Measurements from ENCODE around the gene MYOCD. TPM values are rescaled to one million over a fixed set of nuclear protein-coding genes. Genes with fewer than 3 reads are reported as not detected.

MYOCD gene
- total and polyA plus RNA-seq, 7 donors, result 0.46 to 168 (median 108) TPM

- no peak for TF ChIP-seq CTCF (IDR thresholded peaks at IDR 0.05)
- peak in 1 of 4 donors; percentile 11 for TF ChIP-seq POLR2AphosphoS5 (IDR thresholded peaks at IDR 0.05)
- peak within 1 kb of the TSS; percentile 64 to 78 (median 74) for H3K27ac ChIP-seq
- peak within 1 kb of the TSS; percentile 65 to 85 (median 74) for H3K4me3 ChIP-seq
- DNase-seq, result peak; percentile 77
- no peaks in the 10 kb centered on the region for H3K36me3 ChIP-seq
- H3K9me3 ChIP-seq, result no peaks in the 10 kb centered on the region
- 0 to 1% methylated on average over 86 of the region's 86 CpGs for WGBS, 2 donors
- intact Hi-C loops (cut with DNase I), result no loop called here
- H3K4me1 ChIP-seq, result peaks cover 0 to 15% (median 11%) of the 10 kb centered on the region in 4 donors
- peaks cover 0 to 5% (median 0%) of the 10 kb centered on the region in 3 donors for H3K27me3 ChIP-seq
These were observed 124.0 kb downstream of the MYOCD start, which contains the start of gene ARHGAP44 for GRCh38 chr17:12789481-12790248. TSS of gene ARHGAP44 (plus strand) at chr17:12789498. CDS start at chr17:12789839, 341 bp downstream.

DNA sequence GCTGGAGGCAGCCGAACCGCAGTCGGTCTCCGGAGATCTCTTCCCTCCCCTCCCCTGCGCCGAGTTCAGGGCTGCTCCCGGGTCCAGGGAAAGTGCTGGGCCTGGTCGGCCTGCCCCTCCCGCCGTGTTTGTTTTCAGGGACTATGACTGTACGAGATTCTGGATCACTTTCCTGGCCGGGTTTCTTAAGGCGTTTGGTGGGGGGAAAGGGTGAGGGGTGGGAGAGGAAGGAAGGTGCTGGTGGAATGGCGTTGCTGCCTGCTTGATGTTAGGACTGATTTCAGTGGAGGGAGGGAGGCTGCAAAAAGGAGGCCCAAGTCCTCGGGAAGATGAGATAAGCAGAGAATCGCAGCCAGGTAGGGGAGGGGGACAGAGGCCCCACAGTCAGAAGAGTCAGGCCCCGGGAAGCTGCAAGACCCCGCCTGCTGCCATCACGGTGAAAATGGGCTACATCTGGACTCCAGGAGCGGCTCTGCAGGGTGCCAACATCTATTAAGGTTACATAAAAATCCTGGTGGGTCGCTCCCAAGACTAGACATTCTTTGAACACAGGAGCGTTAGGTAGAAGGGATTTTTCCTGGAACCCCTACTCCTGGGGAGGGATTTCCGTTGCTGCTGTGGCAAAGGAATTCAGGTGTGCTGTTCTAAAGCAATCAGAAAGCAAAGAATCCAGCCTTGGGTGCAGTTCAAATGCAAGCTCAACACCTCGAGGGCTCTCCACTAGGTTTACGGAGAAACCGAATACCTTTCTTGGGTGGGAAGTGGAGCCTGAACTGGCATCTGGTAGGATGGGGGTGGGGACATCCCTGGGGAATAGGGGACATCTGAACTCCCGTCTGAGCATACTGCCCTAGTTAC is 124.8 kb downstream of the MYOCD start:
- Histone ChIP-seq H3K4me3 (peak overlapping the region; percentile 65 to 85 (median 74)), H3K9me3 (no peaks in the 10 kb centered on the region), H3K4me1 (peaks cover 0 to 15% (median 11%) of the 10 kb centered on the region in 4 donors), H3K36me3 (no peaks in the 10 kb centered on the region), H3K27ac (peak overlapping the region in 2 of 4 donors; percentile 73 to 74), H3K27me3 (peaks cover 0 to 5% (median 0%) of the 10 kb centered on the region in 3 donors)
- TF ChIP-seq POLR2AphosphoS5 (IDR thresholded peaks at IDR 0.05), result no peak
- WGBS, 2 donors, result 6 to 15% methylated on average over 27 of the region's 27 CpGs
- no peak for DNase-seq
- intact Hi-C loops (cut with DNase I), result no loop called here

- H3K27ac ChIP-seq, result no peak overlapping the region
- peaks cover 0 to 7% (median 5%) of the 10 kb centered on the region in 4 donors for H3K4me1 ChIP-seq
- no peaks in the 10 kb centered on the region for H3K36me3 ChIP-seq
- no peak overlapping the region for H3K4me3 ChIP-seq
- no peak for TF ChIP-seq POLR2A (IDR thresholded peaks at IDR 0.05)
- no peak for TF ChIP-seq POLR2AphosphoS5 (IDR thresholded peaks at IDR 0.05)
- TF ChIP-seq CTCF (IDR thresholded peaks at IDR 0.05), result no peak
- TF ChIP-seq EP300 (IDR thresholded peaks at IDR 0.05), result no peak
- no peaks in the 10 kb centered on the region for H3K27me3 ChIP-seq
- no peaks in the 10 kb centered on the region for H3K9me3 ChIP-seq
- intact Hi-C loops (cut with DNase I), result no loop called here
- DNase-seq, result no peak
- WGBS, 2 donors, result 75 to 78% methylated on average over 6 of the region's 6 CpGs
These were observed 129.3 kb downstream of the MYOCD start for GRCh38 chr17:12794919-12795532.

GRCh38 chr17:12800855-12801365 is 135.2 kb downstream of the MYOCD start:
- no peak overlapping the region for H3K27ac ChIP-seq
- WGBS, 2 donors, result 28 to 52% methylated on average over 3 of the region's 3 CpGs
- intact Hi-C loops (cut with DNase I), result no loop called here
- no peak for DNase-seq
- TF ChIP-seq POLR2AphosphoS5 (IDR thresholded peaks at IDR 0.05) (no peak), POLR2A (IDR thresholded peaks at IDR 0.05) (no peak), EP300 (IDR thresholded peaks at IDR 0.05) (no peak), CTCF (IDR thresholded peaks at IDR 0.05) (no peak)
- no peak overlapping the region for H3K4me3 ChIP-seq
- no peaks in the 10 kb centered on the region for H3K27me3 ChIP-seq
- no peaks in the 10 kb centered on the region for H3K4me1 ChIP-seq
- no peaks in the 10 kb centered on the region for H3K9me3 ChIP-seq
- no peaks in the 10 kb centered on the region for H3K36me3 ChIP-seq

Data from sigmoid colon (tissue), 7 donors.